GM21360 (cell line): ENCODE measurements around the gene FURIN.
"Not testable (repeated sequence)": the region's sequence is repeated elsewhere in the genome, so short reads cannot be mapped to it uniquely, and the experiment has no call there.

Source experiments
- ATAC-seq: cut with Tn5 transposase; IDR thresholded peaks from one replicate; pipeline ENCODE4 v1.9.1; 2021; ENCODE audit warnings: mild to moderate bottlenecking, moderate library complexity; ENCODE audit not compliant: unreplicated experiment

FURIN gene

GRCh38 chr15:90840954-90841353 is 27.4 kb upstream of the FURIN start:
- ATAC-seq: no peak

GRCh38 chr15:90844696-90845095 is 23.7 kb upstream of the FURIN start:
- ATAC-seq: peak; percentile 12

- ATAC-seq: peak; percentile 84
These were observed 23.0 kb upstream of the FURIN start for GRCh38 chr15:90845201-90845949.

GRCh38 chr15:90849424-90849823 is 19.0 kb upstream of the FURIN start:
- not testable (repeated sequence) for ATAC-seq

- no peak for ATAC-seq
These were observed 17.3 kb upstream of the FURIN start for GRCh38 chr15:90851114-90851513.

- no peak for ATAC-seq
These were observed 16.4 kb upstream of the FURIN start for GRCh38 chr15:90851940-90852339.

- ATAC-seq: no peak
These were observed 13.2 kb upstream of the FURIN start for GRCh38 chr15:90855139-90855538.

GRCh38 chr15:90857337-90857736 is 11.1 kb upstream of the FURIN start:
- ATAC-seq: no peak

- ATAC-seq: no peak
These were observed 10.4 kb upstream of the FURIN start for GRCh38 chr15:90857883-90858443.

GRCh38 chr15:90859234-90860131 is 8.9 kb upstream of the FURIN start:
- no peak for ATAC-seq

- ATAC-seq: no peak
These were observed 7.9 kb upstream of the FURIN start for GRCh38 chr15:90860450-90860849.

- no peak for ATAC-seq
These were observed 7.3 kb upstream of the FURIN start for GRCh38 chr15:90860942-90861675.

- ATAC-seq: no peak
These were observed 5.9 kb upstream of the FURIN start for GRCh38 chr15:90862487-90862886.

- ATAC-seq: no peak
These were observed 5.2 kb upstream of the FURIN start for GRCh38 chr15:90862964-90863778.

- no peak for ATAC-seq
These were observed 4.4 kb upstream of the FURIN start for GRCh38 chr15:90863987-90864386.

GRCh38 chr15:90864507-90864906 is 3.9 kb upstream of the FURIN start:
- ATAC-seq: no peak

GRCh38 chr15:90865702-90866101 is 2.7 kb upstream of the FURIN start:
- no peak for ATAC-seq

- ATAC-seq: no peak
These were observed 2.1 kb upstream of the FURIN start for GRCh38 chr15:90866161-90866715.

- no peak for ATAC-seq
These were observed 1.6 kb upstream of the FURIN start for GRCh38 chr15:90866800-90867199.

GRCh38 chr15:90869140-90869541 is 753 bp downstream of the FURIN start:
- no peak for ATAC-seq
